Measurements from ENCODE around the gene RPL19. TPM values are rescaled to one million over a fixed set of nuclear protein-coding genes. Genes with fewer than 3 reads are reported as not detected.

Gene RPL19
- total and polyA plus RNA-seq, 4 donors: 475 to 999 (median 749) TPM

DNA sequence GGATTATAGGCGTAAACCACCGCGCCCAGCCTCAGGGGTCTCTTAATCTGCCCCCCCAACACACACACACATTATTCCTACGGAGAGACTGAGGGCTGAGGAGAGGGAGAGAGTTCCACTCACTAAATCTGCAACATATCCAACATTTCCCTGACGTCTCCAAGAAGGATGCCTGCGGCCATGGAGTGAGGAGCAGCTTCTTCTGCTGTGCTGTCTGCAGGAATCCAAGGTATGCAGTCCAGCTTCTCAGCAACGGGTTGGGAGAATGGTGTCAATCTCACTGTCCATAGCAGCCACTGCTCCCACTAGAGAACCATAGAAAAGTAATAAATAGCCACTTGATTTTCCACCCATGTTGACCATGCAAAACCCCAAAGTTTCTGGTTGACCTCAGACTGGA, 43.6 kb upstream of the RPL19 start:
- H3K27ac ChIP-seq (ENCODE audit: low read depth in 1 of 2, low read length in 2 of 2): no peak overlapping the region
- H3K9me3 ChIP-seq (ENCODE audit: control insufficient read depth in 4 of 4, low read length in 3 of 4): no peaks in the 10 kb centered on the region
- H3K4me3 ChIP-seq (ENCODE audit: low read depth in 1 of 3, low read length in 3 of 3): no peak overlapping the region
- H3K27me3 ChIP-seq (ENCODE audit: control insufficient read depth in 4 of 4, insufficient read depth in 4 of 4, low read length in 3 of 4): no peaks in the 10 kb centered on the region
- H3K9ac ChIP-seq (ENCODE audit: low read depth in 1 of 2, low read length in 2 of 2): no peak overlapping the region
- H3K36me3 ChIP-seq (ENCODE audit: control insufficient read depth in 4 of 4, insufficient read depth in 3 of 4, low read depth in 1 of 4, low read length in 3 of 4): no peaks in the 10 kb centered on the region
- TF ChIP-seq HNF4A (conservative IDR thresholded peaks at IDR 0.05) (no peak), NR2F2 (IDR thresholded peaks at IDR 0.05) (no peak), JUND (IDR thresholded peaks at IDR 0.05) (no peak), RXRA (IDR thresholded peaks at IDR 0.05) (no peak), FOXA1 (IDR thresholded peaks at IDR 0.05) (no peak), SP1 (IDR thresholded peaks at IDR 0.05) (no peak), GABPA (IDR thresholded peaks at IDR 0.05 in 1 of 2, conservative IDR thresholded peaks at IDR 0.05 in 1 of 2) (no peak), RAD21 (IDR thresholded peaks at IDR 0.05) (no peak), TAF1 (conservative IDR thresholded peaks at IDR 0.05) (no peak), EGR1 (IDR thresholded peaks at IDR 0.05; ENCODE audit: low read depth in 2 of 2) (no peak), HNF4G (IDR thresholded peaks at IDR 0.05) (no peak)
- TF ChIP-seq, protein P1, sequence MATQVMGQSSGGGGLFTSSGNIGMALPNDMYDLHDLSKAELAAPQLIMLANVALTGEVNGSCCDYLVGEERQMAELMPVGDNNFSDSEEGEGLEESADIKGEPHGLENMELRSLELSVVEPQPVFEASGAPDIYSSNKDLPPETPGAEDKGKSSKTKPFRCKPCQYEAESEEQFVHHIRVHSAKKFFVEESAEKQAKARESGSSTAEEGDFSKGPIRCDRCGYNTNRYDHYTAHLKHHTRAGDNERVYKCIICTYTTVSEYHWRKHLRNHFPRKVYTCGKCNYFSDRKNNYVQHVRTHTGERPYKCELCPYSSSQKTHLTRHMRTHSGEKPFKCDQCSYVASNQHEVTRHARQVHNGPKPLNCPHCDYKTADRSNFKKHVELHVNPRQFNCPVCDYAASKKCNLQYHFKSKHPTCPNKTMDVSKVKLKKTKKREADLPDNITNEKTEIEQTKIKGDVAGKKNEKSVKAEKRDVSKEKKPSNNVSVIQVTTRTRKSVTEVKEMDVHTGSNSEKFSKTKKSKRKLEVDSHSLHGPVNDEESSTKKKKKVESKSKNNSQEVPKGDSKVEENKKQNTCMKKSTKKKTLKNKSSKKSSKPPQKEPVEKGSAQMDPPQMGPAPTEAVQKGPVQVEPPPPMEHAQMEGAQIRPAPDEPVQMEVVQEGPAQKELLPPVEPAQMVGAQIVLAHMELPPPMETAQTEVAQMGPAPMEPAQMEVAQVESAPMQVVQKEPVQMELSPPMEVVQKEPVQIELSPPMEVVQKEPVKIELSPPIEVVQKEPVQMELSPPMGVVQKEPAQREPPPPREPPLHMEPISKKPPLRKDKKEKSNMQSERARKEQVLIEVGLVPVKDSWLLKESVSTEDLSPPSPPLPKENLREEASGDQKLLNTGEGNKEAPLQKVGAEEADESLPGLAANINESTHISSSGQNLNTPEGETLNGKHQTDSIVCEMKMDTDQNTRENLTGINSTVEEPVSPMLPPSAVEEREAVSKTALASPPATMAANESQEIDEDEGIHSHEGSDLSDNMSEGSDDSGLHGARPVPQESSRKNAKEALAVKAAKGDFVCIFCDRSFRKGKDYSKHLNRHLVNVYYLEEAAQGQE (IDR thresholded peaks at IDR 0.05): no peak
- TF ChIP-seq, protein P2, sequence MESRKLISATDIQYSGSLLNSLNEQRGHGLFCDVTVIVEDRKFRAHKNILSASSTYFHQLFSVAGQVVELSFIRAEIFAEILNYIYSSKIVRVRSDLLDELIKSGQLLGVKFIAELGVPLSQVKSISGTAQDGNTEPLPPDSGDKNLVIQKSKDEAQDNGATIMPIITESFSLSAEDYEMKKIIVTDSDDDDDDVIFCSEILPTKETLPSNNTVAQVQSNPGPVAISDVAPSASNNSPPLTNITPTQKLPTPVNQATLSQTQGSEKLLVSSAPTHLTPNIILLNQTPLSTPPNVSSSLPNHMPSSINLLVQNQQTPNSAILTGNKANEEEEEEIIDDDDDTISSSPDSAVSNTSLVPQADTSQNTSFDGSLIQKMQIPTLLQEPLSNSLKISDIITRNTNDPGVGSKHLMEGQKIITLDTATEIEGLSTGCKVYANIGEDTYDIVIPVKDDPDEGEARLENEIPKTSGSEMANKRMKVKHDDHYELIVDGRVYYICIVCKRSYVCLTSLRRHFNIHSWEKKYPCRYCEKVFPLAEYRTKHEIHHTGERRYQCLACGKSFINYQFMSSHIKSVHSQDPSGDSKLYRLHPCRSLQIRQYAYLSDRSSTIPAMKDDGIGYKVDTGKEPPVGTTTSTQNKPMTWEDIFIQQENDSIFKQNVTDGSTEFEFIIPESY (IDR thresholded peaks at IDR 0.05): no peak
- TF ChIP-seq, protein P3, sequence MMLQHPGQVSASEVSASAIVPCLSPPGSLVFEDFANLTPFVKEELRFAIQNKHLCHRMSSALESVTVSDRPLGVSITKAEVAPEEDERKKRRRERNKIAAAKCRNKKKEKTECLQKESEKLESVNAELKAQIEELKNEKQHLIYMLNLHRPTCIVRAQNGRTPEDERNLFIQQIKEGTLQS (IDR thresholded peaks at IDR 0.05): no peak
- TF ChIP-seq, protein P4, sequence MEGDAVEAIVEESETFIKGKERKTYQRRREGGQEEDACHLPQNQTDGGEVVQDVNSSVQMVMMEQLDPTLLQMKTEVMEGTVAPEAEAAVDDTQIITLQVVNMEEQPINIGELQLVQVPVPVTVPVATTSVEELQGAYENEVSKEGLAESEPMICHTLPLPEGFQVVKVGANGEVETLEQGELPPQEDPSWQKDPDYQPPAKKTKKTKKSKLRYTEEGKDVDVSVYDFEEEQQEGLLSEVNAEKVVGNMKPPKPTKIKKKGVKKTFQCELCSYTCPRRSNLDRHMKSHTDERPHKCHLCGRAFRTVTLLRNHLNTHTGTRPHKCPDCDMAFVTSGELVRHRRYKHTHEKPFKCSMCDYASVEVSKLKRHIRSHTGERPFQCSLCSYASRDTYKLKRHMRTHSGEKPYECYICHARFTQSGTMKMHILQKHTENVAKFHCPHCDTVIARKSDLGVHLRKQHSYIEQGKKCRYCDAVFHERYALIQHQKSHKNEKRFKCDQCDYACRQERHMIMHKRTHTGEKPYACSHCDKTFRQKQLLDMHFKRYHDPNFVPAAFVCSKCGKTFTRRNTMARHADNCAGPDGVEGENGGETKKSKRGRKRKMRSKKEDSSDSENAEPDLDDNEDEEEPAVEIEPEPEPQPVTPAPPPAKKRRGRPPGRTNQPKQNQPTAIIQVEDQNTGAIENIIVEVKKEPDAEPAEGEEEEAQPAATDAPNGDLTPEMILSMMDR (IDR thresholded peaks at IDR 0.05; ENCODE audit: low read depth, low read length, missing input control): no peak
- DNase-seq (ENCODE audit: low spot score): no peak
- WGBS: 76% methylated on average over 7 of the region's 7 CpGs
- H3K4me1 ChIP-seq (ENCODE audit: control insufficient read depth in 4 of 4, insufficient read depth in 4 of 4, low read length in 3 of 4): peaks cover 0 to 22% (median 13%) of the 10 kb centered on the region in 4 donors

DNA sequence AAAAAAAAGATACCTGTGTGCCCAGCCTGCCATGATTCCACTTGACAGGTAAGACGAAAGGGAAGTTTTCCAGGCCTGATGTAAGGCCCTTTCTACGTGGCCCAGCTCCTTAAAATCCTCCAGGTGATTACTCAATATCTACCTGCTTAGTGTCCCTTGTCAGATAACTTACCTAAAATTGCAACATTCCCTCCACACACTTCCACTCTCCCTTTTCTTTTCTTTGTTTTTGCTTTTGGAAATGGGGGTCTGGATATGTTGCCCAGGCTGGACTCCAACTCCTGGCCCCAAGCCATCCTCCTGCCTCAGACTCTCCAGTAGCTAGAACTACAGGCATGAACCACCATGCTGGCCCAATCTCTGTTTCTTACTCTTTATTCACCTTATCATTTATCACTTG, 41.5 kb upstream of the RPL19 start:
- Histone ChIP-seq H3K27ac (ENCODE audit: low read depth in 1 of 2, low read length in 2 of 2) (no peak overlapping the region), H3K4me3 (ENCODE audit: low read depth in 1 of 3, low read length in 3 of 3) (no peak overlapping the region), H3K36me3 (ENCODE audit: control insufficient read depth in 4 of 4, insufficient read depth in 3 of 4, low read depth in 1 of 4, low read length in 3 of 4) (no peaks in the 10 kb centered on the region), H3K4me1 (ENCODE audit: control insufficient read depth in 4 of 4, insufficient read depth in 4 of 4, low read length in 3 of 4) (peaks cover 0 to 10% (median 3%) of the 10 kb centered on the region in 4 donors), H3K9me3 (ENCODE audit: control insufficient read depth in 4 of 4, low read length in 3 of 4) (no peaks in the 10 kb centered on the region), H3K27me3 (ENCODE audit: control insufficient read depth in 4 of 4, insufficient read depth in 4 of 4, low read length in 3 of 4) (no peaks in the 10 kb centered on the region), H3K9ac (ENCODE audit: low read depth in 1 of 2, low read length in 2 of 2) (no peak overlapping the region)
- WGBS: 94% methylated on average over 2 of the region's 2 CpGs
- no peak for DNase-seq (ENCODE audit: low spot score)
- TF ChIP-seq HNF4A (conservative IDR thresholded peaks at IDR 0.05): no peak
- no peak for TF ChIP-seq EGR1 (IDR thresholded peaks at IDR 0.05; ENCODE audit: low read depth in 2 of 2)
- TF ChIP-seq FOXA1 (IDR thresholded peaks at IDR 0.05): no peak
- TF ChIP-seq JUND (IDR thresholded peaks at IDR 0.05): no peak
- no peak for TF ChIP-seq FOXA2 (IDR thresholded peaks at IDR 0.05)
- TF ChIP-seq, protein P2 (IDR thresholded peaks at IDR 0.05): no peak
- TF ChIP-seq, protein P5, sequence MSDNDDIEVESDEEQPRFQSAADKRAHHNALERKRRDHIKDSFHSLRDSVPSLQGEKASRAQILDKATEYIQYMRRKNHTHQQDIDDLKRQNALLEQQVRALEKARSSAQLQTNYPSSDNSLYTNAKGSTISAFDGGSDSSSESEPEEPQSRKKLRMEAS (IDR thresholded peaks at IDR 0.05): no peak
- no peak for TF ChIP-seq RXRA (IDR thresholded peaks at IDR 0.05)
- no peak for TF ChIP-seq RAD21 (IDR thresholded peaks at IDR 0.05)
- TF ChIP-seq, protein P3 (IDR thresholded peaks at IDR 0.05): no peak
- TF ChIP-seq, protein P1 (IDR thresholded peaks at IDR 0.05): no peak
- TF ChIP-seq YY1 (IDR thresholded peaks at IDR 0.05): no peak
- TF ChIP-seq GABPA (IDR thresholded peaks at IDR 0.05 in 1 of 2, conservative IDR thresholded peaks at IDR 0.05 in 1 of 2): no peak

Measured in liver (tissue), 9 donors.